Stimulated activated CD8-positive, alpha-beta memory T cell treated with anti-CD3 and anti-CD28 coated beads, Interleukin-2, amount 100 ng/mL, for 1 hour (primary cell): ENCODE data around the gene DPYD.

ENCODE experiments used
- DNase-seq, 2 donors: peaks; one replicate each; pipeline ENCODE4 v3.0.0-alpha.2; 2020; ENCODE audit warnings: low read depth in 2 of 2

DPYD gene

DNA sequence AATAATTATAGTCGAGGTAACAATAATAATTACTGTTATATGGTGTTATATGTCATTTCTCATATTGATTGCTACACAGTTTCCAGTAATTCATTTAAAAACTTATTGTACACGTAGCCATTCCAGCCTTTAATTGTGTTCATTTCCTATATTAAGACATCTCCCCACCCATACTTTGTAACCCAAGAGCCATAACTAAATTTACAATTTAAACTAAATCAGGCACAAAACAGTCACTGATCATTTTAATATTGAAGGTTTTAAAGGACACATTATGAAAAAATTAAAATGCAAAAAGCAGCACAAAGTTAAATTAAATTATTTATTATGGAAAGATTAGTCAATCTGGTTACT, 487.0 kb downstream of the DPYD start:
- DNase-seq, result no peak

DNA sequence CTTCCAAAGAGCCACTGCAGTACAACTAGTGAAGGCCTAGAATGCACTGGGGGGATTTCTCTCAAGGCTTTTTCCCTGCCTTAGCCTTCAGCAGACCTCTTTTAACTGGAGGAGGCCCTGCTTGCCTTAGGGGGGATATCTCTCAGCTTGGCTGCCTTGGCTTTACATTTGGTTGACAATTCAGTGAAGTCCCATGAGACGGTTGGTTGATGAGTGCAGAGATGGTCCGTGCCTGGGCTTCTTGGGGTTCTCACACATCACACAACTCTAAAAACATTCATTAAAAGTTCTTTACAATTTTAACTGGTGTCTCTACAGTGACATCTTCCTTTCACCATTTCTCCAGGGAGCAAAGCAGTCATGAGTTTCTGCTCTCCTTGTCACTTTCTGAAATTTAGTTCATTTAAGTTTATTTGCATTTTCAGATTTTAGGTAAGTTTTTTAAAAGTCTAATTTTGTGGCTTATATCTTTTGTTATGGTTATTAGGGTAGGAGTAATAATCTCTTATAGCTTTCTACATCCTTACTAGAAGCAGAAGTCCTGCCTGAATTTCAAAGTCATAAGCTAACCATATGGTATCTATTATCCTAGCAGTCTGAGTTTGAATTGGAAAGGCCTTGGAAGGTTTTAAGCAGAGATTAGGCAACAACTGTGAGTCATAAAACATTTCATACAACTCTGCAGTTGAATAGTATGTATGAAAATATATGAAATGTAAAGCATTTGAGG, 487.6 kb downstream of the DPYD start:
- DNase-seq, result no peak

DNA sequence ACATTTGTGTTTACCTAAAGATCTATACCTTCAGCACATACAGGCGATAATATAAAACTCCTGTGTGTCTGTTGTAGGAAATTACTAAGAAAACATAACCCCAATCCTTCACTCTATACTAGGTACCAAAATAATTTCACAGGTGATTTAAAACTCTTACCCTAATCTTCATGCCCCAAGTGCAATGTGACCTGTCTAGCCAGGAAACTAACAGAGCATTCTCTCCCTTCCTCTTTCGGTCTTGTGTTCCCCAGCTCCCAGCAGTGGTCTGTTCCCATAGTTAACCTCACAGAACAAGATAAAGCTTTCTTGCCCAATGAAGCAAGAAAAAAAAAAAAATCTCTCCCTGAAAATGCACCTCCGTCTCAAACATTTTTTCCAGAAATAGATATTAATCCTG, 493.5 kb downstream of the DPYD start:
- DNase-seq, result no peak

DNA sequence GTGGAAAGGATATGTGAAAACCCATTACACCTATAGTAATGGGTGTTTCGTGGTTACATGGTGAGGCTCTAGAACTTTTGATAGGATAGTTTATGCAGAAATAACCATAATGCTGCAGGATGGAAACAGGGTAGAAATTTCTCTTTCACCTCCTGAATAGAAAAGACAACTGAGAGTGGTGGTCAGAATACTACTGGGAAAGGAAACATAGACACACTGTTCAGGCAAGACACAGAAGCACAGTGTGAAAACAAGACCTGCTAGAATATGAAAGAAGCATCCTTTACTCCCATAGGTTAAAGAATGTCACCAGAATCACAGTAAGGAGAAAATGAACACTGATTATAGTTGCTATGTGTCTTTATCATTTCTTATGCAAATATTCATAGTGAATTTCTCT, 496.6 kb downstream of the DPYD start:
- DNase-seq, result no peak

DNA sequence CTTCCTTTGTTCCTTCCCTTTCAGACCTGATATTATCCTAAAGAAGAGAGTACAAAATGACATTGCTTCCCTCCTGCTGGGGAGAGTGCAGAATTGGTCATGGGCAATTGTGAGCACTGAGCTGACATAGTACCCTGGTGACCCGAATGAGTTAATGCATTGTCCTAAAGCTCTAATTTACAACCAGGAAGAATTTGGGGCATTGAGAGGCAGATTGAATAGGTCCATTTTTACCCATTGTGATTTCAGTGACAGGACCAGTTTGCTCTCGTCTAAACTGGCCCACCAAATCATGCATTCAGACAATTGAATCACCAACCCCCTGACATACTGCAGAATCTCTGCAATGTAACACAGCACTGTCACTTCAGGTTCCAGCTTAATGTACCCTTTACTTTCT, 497.4 kb downstream of the DPYD start:
- DNase-seq, result no peak

DNA sequence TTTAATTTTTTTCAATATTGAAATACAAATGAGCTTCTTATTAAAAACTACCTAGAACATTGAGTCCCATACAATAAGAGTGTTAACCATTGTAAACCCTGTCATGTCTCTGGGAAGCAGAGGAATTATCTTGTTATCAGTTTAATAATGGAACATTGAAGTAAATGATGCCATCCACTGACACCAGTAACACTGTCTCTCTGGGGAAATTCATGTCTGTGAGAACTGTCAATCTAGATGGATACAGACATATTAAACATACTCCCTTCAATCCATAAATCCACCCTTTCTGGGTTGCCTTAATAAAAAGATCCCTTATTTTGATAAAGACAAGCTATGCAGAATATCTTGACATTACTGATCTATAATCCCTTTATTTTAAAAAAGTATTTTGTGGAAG, 503.2 kb downstream of the DPYD start:
- no peak for DNase-seq

DNA sequence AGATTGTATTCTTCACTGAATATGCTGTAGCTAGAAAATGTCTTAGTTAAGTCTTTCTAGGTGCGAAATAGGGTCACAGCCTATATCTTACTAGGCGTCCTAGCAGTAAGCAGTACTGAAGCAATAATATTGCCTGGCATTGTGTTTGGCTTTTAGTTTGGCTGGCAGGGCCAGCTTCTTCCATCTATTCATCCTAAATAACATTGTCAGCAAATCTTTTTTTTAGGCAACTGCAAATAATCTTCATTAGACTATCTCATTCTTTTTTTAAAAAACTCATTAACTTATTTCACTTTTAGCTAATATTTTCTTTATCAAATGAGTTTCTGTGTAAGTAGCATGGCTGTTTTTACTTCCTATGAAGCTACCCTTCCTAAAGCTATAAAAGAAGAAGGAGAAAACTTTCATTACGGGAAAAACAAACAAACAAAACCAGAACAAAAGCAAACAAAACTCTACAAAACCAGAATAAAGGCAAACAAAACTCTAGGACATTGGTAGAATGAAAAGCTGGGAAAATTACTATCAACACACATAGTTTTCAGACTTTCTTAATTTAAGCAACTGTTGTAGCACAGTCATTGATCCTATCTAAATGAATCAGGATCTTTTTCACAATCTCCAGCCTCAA, 506.0 kb downstream of the DPYD start:
- no peak for DNase-seq

DNA sequence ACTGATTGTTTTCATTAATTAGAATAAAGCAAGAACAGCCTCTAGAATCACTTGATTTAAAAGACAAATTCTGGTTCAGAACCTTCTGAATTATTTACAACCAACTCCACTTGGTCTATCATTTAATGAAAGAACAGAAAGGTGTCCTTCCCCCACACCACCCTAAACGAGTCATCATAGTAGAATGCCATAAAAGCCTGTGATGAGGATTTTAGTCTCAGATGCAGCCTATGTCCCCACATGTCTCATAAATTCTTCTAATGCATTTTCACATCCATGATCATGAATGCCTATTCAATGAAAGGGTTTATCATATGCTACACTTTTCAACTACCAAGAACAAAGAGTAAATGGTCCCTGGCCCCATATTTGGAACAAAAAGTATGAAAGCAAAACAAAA, 508.1 kb downstream of the DPYD start:
- DNase-seq, result no peak

DNA sequence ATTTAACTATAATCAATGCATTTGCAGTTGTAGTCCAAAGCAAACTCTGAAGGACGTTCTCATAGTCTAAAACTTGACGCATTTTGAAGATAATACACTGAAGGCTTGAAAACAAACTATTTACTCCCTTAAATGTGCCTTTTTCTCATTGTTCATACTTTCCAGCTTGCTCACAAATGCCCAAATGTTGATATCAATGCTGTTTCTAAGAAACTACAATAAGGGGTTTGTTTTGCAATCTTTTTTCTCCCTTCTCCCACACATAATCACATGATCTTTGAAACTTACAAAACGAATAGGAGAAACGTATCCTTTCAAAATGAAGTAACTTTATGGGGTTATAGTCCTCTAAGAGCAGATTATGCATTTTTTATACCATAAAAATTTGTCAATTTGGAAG, 508.7 kb downstream of the DPYD start:
- DNase-seq, result no peak

DNA sequence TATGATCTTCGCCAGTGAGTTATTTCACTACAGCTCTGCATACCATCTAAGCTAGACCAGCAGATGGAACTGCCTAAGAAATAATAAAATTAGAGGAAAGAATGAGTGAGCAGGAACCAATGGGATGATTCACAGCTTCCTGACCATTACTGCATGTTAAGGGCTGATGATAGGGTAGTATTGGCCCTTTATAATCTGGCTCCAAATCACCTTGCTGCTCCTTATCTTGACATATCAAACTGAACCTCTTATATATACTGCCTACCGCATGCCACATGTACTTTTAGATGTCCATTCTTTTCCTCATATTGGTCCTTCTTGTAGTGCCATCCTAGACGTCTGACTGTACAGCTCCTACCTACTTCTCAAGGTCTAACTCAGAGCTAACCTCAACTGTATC, 524.4 kb downstream of the DPYD start:
- DNase-seq, result no peak

DNA sequence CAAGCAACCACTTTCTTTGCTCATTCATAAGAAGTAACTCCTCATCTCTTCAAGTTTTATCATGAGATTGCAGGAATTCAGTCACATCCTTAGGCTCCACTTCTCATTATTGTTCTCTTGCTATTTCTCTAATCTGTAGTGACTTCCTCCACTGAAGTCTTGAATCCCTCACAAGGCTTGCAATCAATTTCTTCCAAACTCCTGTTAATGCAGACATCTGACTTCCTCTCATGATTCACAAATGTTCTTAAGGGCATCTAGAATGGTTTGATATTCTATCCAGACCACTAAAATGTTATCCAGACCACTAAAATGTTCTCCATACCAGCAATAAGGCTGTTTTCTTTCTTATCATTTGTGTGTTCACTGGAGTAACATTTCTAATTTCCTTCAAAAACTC, 528.1 kb downstream of the DPYD start:
- no peak for DNase-seq

DNA sequence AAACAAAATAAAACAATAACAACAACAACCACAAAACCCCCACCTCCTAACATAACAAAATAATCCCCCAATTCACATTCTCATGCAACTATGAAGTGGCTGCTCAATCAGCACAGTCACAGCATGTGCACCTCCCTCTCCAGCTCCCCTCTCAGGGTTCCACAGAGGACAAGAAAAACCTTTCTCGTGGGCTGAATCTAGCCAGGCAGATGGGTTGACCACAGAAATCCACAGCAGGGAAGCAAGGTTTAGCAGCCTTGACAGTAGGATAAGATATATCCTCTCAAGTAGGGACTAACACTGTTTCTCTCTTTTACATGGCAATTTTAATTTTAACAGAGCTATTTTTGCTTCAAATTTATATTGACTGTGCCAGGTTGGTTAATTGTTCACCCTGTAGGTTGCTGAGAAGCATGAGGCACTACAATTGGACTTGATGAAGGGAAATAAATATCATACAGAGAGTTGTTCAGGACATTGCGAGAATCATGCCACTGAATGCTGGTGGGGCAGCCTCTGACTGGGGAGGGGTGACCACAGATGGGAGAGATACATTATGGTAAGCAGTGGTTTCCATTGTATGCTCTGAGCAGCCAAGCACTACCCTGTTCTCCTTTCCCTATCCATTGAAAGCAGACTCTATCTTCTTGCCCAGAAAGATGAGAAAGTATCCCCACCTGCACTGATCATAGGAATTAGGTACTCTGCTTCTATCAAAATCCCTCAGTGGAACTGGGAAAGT, 535.1 kb downstream of the DPYD start:
- no peak for DNase-seq

DNA sequence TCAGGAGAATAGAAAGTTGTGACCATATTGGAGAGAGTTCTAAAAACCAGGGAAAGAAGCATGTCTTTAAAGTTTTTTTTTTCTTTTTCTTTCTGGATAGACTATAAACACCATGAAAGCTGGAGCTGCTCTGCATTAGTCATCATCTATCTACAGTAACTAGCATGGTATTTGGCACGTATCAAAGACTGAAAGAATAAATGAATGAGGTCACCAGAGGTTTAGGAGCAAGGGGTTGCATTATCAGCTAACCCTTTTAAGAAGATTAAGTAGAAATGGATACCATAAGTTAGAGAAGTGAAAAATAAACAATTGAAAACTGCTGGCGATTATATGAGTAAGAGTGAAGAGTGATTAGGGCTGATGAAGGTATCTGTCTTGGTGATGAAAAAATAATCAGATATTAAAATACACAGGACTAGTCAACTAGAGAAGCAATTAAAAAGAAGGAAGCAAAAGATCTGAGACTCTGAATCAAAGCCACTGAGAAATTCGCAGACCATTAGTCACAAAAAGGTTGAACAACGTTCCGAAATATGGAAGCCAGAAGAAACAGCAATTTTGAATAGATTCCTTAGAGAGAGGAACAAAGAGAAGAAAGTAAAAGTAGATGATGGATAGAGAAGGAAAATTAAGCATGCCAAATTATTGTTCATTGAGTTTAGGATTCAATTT, 536.4 kb downstream of the DPYD start:
- no peak for DNase-seq

DNA sequence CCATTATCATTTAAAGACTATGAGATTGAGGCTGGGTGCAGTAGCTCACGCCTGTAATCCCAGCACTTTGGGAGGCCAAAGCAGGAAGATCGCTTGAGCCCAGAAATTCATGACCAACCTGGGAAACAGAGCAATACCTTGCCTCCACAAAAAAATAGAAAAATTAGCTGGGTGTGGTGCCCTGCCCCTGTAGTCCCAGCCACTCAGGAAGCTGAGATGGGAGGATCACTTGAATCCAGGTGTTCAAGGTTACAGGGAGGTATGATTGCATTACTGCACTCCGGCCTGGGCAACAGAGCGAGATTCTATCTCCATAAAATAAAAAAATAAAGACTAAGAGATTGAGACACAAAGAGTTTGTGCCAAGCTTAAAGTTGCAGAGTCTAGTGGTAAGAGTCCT, 537.0 kb downstream of the DPYD start:
- no peak for DNase-seq

DNA sequence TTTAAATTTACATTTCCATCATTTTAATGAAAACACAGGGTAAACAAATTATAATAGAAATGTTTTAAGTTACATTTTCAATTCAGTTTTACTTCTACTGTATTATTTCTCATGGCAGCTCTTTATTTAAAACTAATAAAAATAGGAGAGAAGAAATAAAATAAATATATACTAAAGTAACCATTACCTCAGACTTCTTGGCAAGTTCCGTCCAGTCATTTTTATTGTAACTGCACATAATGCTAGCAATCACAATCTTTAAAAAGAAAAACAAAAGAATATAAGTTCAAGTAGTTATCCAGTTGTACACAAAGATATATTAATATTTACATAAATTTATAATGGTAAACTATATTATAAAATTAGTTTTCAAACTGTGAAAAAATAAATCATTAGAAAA, 538.6 kb downstream of the DPYD start:
- DNase-seq, result no peak

DNA sequence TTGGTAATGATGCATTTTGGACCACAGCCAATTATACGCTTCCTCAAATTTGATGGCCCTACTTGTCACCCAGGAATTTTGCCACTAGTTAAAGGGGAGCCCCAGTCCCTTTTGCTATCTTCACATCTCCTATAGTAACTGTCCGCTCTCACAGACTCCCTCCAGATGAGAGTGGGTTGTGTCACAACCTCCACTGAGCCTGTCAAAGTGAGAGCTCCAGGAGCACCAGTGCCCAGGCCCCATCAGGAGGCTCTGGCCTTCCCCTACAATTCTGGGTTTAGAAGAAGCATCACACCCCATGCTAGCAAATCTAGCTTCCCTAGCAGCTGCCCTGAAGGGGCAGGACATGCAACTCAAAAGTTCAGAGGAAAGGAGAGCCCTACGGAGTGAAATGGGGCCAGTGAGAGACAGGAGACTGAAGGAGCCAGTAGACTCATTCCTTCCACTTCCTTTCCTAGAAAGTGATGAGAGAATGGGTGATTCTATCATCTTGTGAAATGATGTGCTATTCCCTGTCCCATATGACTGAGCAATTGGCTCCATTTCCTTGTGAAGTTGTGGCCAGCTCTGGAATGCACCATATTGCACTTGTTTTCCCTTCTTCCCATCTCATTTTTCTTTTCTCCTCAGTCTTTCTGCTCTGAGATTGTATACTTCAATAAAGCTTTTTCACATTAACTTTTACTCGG, 541.3 kb downstream of the DPYD start:
- no peak for DNase-seq

DNA sequence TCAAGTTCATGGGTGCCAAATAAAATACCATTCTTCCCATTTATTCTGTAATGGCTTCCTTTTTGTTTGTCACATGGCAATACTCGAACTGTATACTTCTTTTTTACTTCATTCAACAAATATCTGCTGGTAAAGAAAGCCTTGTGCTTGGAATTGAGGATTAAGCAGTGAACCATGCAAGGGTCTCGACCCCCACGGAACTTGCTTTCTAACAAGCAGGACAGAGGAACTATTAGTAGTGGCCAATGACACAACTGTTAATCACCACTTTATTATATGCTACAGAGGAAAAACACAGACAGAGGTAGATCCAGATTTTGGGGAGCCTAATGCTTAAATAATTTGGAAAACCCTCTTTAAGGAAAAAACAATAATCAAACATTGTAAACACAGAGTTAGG, 542.2 kb downstream of the DPYD start:
- DNase-seq, result no peak

DNA sequence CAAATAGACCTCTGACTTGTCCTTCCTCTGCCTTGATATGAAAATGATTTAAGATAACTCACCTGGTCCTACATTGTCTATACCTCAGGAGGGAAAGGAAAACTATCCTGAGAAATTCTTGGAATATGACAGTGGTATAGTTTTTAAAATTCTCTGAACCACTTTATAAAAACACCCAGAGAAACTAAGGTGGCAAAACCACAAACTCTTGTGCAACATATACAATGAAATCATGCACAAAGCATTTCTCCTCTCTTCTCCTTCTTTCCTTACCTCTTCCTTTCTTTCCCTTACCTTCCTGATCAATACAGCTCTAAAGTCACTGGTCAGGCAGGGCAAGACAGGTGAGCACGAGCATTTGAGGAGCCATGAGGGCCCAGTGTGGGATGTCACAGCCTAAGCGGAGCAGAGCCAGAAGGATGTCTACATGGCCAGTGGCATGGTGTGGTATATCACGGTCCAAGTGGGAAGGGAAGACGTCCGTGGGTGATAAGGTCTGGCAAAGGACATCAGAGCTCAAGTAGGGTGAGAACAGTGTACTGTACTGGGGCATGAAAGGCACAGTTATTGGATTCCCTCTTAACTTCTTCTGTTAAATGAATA, 543.3 kb downstream of the DPYD start:
- no peak for DNase-seq

DNA sequence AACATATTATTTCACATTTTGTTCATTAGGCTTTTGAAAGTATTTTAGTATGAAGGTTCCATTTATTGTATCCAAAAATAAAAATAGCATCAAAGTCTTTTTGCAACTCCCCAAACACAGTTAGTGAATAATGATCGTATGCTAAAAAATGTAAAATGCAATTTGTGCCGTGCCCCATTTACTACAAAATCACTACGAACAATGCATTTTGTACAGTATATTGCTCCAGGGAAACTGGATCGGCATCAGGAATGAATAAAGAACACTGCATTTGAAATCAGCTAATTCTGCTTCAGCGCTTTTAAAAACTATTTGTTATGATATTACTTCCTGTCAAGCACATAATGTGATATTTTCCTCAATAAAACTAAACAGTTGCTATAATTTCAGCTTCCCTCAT, 547.8 kb downstream of the DPYD start:
- no peak for DNase-seq

DNA sequence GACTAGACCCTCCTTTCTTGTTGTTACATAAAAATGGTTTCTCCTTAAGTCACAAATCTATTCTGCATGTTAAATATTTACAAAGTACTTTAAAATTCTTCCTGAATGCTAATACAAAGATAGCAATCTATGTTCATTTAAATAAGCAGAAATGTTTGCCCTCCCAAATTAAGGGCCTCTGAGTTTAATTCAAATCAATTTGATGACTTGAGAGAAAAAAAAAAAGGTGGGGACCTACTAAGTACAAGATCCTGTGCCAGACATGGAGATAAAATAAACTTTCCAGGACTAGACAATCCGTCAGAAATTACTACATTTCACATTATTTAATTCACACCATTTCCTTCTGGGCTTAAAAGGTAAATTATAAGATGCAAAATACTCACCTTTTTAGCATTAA, 548.3 kb downstream of the DPYD start:
- no peak for DNase-seq

DNA sequence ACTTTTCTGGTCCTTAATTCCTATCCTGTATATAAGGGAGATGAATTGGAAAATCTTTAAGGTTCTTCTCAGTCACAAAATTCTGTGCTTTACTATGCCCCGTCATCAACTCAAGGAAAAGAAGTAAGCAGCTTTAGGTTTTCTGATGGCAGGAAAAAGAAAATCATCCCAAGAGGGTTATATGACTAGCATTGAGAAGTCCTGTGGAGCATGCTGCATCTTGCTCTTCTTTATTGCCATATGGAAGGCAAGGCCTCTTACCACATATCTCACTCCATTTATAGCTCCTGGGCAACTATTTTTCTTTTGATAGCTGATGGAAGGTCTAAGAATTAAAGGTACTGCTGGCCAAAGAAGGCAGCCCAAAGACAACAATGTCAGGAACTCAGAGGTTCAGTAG, 552.5 kb downstream of the DPYD start:
- DNase-seq, result no peak

DNA sequence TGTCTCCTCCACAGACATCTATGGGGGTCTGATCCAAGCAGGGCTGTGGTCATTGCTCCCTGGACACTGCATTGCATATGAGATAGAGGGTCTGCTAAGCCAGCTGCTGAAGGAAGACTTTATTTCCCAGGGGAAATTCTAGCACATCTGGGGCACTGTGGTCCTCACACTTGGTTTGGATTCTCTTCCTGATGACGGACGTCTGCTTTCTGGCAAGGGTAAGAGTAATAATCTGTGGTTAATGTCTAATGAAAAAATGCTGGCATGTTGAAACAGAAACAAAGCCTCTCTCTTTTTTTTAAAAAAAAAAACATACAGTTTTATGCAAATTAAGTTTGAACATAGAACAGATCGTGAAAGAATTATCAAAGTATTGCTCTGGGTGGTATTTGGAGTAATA, 553.9 kb downstream of the DPYD start:
- DNase-seq, result no peak
